PC-3 (cell line): Measurements from ENCODE around the gene THUMPD3.

ENCODE experiments used
- EZH2 ChIP-seq: fragments of 300-600 bp; sonication (generic); IDR thresholded peaks from one replicate; pipeline ENCODE4 v1.6.1; 2017; ENCODE audit warnings: antibody characterized with exemption, mild to moderate bottlenecking, low read length; ENCODE audit not compliant: unreplicated experiment
- EZH2phosphoT487 ChIP-seq: fragments of 300-600 bp; sonication (generic); IDR thresholded peaks from 2 replicates; pipeline ENCODE4 v1.6.1; 2018; ENCODE audit warnings: mild to moderate bottlenecking, antibody characterized with exemption, low read length, borderline replicate concordance
- TF ChIP-seq, protein P1 (sequence below): fragments of 300-600 bp; sonication (generic); conservative IDR thresholded peaks from 2 replicates; pipeline ENCODE4 v1.5.1; 2017; ENCODE audit warnings: antibody characterized with exemption, low read depth, mild to moderate bottlenecking, low read length

DNA sequence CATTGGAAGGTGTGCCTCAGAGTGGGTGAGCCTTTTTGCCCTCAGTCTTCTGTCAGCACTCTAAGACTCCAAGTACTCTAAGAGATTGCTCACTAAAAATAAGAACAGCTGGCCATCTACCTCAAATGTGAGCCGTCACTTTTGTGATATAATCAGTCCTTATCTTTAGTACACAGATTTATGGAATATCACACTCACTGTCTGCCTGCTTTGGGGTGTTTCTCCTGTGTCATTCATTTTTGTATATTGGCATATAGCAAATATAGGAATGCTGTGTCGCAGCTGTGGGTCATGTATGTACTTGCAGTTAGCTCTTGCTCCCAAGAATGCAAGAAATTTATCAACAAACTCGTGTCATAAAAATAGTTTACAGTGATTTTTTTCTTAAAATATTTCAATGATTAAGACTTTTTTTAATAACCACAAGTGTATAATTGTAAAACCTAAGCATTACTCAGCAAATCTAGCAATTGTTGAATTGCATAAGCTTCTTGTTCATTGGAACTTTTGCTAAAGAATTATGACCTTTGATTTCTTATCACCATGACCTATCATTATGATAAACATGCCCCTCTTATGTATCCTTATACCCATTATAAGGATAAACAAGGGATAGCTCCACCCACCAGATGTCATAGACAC, 53.4 kb downstream of the THUMPD3 start:
- TF ChIP-seq, protein P1, sequence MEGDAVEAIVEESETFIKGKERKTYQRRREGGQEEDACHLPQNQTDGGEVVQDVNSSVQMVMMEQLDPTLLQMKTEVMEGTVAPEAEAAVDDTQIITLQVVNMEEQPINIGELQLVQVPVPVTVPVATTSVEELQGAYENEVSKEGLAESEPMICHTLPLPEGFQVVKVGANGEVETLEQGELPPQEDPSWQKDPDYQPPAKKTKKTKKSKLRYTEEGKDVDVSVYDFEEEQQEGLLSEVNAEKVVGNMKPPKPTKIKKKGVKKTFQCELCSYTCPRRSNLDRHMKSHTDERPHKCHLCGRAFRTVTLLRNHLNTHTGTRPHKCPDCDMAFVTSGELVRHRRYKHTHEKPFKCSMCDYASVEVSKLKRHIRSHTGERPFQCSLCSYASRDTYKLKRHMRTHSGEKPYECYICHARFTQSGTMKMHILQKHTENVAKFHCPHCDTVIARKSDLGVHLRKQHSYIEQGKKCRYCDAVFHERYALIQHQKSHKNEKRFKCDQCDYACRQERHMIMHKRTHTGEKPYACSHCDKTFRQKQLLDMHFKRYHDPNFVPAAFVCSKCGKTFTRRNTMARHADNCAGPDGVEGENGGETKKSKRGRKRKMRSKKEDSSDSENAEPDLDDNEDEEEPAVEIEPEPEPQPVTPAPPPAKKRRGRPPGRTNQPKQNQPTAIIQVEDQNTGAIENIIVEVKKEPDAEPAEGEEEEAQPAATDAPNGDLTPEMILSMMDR: no peak
- TF ChIP-seq EZH2 (no peak), EZH2phosphoT487 (no peak)
